HG02970 (cell line): ENCODE data around the gene FRG2B.
"Not testable (repeated sequence)": the region's sequence is repeated elsewhere in the genome, so short reads cannot be mapped to it uniquely, and the experiment has no call there.

Experiments
- ATAC-seq: cut with Tn5 transposase; IDR thresholded peaks from one replicate; pipeline ENCODE4 v1.9.1; 2021; ENCODE audit warnings: mild to moderate bottlenecking, moderate library complexity, moderate number of reproducible peaks; ENCODE audit not compliant: unreplicated experiment, low FRiP score

FRG2B gene

GRCh38 chr10:133626695-133627094, at the start of gene FRG2B:
Gene FRG2B (minus strand): TSS chr10:133626795. CDS start chr10:133626742, 53 bp downstream.
- not testable (repeated sequence) for ATAC-seq

DNA sequence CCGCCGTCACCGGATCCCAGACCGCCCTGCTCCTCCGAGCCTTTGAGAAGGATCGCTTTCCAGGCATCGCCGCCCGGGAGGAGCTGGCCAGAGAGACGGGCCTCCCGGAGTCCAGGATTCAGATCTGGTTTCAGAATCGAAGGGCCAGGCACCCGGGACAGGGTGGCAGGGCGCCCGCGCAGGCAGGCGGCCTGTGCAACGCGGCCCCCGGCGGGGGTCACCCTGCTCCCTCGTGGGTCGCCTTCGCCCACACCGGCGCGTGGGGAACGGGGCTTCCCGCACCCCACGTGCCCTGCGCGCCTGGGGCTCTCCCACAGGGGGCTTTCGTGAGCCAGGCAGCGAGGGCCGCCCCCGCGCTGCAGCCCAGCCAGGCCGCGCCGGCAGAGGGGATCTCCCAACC, 40.9 kb upstream of the FRG2B start:
- ATAC-seq = not testable (repeated sequence)

DNA sequence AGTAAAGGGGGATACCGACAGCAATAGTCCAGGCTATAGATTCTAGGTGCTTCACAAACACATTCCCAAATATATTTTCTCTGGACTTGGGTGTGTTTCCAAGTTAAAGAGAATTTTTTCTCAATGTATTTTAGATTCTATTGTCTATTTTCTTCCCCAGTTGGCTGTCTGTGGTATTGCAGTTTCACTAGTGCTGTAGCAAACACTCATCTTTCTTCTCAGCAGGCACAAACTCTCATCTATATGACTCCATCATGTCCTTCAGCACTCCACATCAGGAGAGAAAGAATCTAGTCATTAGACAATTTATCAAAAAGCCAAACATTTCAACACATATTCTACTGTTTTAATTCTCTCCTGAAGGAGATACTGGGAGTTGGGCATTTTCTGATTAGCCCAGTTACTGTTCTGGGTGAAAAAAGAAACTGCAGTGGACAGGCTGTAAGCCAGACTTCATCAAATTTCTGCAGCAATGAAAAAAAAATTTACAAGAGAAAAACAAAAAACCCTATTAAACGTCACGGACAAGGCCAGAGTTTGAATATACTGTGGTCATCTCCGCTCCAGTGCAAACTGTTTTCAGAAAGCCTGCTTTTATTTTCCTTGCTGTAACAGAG, 37.1 kb upstream of the FRG2B start:
- not testable (repeated sequence) for ATAC-seq

DNA sequence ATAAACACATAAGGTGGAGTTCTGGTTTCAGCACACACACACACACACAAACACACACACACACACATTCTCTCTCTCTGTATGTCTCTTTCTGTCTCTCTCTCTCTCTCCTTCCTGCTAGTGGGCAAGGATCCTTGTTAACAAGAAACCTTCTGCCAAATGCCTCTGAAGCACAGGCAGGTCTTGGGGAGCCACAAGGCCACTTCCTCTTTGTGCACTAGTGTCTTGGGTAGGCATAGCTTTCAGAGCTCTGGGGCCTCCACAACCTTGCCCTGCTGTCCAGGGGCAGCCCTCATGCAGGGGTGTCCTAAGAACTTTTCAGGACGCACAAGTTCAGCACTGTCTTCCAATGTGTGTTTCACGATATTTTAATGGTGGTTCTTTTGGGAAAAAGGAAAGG, 34.5 kb upstream of the FRG2B start:
- not testable (repeated sequence) for ATAC-seq

DNA sequence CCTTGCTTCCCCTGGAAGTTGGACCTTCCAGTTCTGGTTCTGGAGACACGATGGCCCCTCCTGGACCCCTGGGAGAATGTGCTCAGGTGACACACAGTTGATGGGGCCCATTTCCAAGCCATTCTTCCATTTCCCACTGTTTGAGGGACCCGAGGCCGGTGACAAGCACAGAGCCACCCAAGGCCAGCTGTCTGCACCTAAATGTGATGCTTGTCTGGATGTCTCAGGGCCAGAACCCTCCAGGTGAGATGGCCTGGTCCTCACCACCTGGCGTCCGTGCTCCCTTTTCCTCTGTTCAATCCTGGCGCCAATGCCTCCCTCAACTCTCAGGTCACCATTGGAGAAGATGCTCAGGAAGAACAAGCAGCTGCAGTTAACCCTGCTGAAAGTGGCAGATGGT, 33.9 kb upstream of the FRG2B start:
- ATAC-seq = not testable (repeated sequence)

GRCh38 chr10:133657276-133657675, 30.7 kb upstream of the FRG2B start:
- not testable (repeated sequence) for ATAC-seq

DNA sequence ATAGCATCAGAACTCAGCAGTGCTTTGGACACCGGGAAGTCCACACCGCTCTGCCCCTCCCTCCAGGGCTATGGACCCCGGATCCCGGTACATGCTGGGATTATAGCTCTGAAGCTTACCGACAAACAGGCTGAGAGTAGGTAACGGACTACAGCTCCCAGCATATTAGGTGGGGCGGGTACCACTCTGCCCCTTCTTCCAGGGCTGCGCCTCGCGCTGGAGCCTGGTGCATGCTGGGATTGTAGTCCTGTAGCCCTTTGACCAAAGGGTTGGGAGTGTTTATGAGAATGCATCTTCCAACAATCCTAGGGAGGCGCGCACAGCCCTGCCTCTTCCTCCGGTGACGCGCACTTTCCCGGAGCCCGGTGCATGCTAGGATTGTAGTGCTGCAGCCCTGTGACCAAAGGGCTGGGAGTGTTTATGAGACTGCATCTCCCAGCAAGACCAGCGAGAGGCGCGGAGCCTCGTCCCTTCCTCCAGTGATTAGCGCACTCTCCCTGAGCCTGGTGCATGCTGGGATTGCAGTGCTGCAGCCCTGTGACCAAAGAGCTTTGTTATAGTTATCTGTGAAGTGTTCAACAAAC, 22.4 kb upstream of the FRG2B start:
- not testable (repeated sequence) for ATAC-seq

- ATAC-seq = peak; percentile 58
These were observed 20.6 kb upstream of the FRG2B start for GRCh38 chr10:133647075-133647748.

- ATAC-seq = not testable (repeated sequence)
These were observed 11.2 kb upstream of the FRG2B start for GRCh38 chr10:133637846-133638235.

GRCh38 chr10:133637202-133637845, 10.7 kb upstream of the FRG2B start:
- not testable (repeated sequence) for ATAC-seq

DNA sequence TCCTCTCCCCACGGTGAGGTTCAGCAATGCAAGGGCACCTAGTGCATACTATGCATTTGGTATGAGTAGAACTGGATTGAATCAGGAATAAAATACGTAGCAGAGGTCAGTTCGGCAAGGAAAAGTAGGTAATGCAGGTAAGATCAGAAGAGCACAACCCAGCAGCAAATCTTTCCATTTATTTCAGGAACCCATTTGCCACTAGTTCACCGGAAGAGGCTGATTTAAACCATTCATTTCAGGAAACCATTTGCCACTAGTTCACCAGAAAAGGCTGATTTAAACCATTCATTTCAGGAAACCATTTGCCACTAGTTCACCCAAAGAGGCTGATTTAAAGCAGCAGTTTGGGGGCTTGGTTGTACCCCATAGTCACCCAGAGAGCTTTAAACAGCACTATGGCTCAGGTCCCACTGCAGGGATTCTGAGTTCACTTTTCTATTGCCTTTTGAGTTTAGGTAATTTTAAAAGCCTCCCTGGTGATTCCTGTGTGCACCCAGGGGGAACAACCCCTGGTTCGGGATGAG, 4.2 kb upstream of the FRG2B start:
- ATAC-seq = not testable (repeated sequence)

DNA sequence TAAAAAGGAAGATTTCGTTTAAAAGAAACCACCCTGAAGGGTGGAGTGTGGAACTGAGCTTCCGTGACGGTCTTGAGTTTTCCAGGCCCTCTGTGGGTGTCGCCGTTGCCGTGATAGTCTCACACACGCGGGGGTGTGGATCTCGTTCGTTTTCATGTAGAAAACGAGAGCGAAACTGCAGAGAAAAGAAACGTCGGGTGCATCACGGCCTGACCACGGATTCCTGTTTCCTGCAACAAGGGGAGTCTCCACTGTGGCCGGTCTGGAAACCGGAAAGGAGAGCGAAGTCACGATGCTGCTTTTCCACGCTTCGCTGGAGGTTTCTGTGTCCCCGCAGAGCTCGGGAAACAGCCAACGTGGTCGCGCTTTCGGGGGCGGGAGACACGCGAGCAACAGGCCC, 4.1 kb downstream of the FRG2B start:
- not testable (repeated sequence) for ATAC-seq

GRCh38 chr10:133618851-133619250, 7.7 kb downstream of the FRG2B start:
- ATAC-seq = no peak

GRCh38 chr10:133617196-133617595, 9.4 kb downstream of the FRG2B start:
- ATAC-seq = no peak

DNA sequence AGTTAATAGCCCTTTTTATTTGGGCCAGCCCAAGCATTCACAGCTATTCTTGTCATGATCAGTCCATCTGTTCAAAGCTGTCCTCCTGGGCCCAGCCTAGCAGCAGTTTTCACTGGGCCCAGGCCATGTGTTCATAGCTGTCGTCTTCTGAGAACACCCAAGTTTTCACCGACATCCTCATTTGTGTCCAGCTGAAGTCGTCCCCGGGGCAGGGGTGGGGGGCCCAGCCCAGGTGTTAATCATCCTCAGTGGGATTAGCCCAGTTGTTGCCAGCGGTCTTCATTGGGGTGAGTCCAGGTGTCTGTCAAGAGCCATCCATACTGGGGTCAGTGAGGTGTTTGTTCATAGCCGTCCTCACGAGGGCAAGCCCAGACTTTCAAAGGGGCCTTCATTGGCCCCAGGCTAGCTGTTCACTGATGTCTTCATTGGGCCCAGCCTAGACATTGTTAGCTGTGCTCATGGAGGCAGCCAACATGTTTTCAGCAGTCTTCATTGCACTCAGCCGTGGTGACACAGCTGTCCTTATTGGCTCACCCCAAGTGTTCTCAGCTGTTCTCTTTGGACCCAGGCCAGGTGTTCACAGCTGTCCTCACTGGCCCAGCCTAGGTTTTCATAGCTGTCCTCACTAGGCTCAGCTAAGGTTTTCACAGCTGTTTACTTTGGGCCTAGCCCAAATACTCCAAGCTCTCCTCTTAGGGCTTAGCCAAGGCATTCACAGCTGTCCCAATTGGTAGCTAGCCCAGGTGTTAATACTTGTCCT, 10.0 kb downstream of the FRG2B start:
- ATAC-seq = no peak

GRCh38 chr10:133614830-133615580, 11.6 kb downstream of the FRG2B start:
- ATAC-seq = no peak

DNA sequence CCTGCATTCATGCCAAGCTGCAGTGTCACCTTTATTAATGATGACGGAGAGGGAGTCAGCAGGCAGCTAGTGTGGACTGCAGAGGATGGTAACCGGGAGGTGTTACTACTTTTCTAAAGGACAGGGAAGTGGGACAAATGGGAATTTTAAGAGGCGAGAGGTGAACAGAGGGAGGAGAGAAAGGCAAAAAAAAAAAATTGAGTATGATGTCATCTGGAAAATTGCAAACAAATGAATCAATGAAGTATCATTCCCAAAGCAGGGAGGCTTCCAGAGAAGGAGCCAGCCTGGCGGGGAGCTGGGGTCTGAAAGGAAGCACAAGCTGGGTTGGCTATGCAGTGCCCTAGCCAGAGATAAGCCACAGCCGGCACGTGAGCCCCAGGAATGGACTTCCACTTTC, 12.9 kb downstream of the FRG2B start:
- ATAC-seq = no peak

GRCh38 chr10:133611079-133611478, 15.5 kb downstream of the FRG2B start:
- no peak for ATAC-seq

DNA sequence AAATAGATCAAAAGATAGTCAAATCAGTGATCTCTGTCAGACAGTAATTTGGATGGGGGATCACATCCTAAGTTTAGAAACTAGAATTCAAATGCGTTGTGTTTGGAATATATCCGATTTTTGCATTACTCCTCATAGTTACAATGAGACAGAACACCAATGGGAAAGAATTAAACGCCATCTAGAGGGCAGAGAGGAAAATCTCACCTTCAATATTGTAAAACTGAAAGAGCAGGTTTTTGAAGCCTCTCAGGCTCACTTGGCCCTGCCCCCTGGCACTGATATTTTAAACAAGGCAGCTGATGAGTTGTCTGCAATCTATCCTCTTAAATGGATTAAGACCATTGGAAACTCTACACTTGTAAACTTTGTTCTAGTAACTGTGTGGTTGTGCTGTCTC, 17.7 kb downstream of the FRG2B start:
- no peak for ATAC-seq

DNA sequence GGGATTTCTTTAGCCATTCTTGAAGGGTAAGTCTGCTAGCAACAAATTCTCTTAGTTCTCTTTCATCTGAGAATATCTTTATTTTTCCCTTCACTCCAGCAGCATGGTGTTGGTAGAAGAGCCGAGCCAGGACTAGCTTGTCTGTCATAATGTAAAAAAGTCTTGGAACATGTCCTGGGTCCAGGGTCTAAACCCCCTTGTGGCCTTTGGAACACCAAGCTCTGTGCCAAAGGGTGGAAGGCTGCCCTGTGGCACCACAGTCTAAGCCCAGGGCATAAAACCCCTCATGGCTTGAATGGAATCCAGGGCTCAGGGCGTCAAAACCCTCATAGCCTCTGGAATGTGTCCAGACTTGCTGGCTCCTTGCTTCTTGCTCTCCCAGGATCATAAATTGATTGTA, 23.2 kb downstream of the FRG2B start:
- not testable (repeated sequence) for ATAC-seq
